Embryonic facial prominence (tissue), 1 donor: Measurements from ENCODE around the gene TMEM8B.
"Not testable (repeated sequence)": the region's sequence is repeated elsewhere in the genome, so short reads cannot be mapped to it uniquely, and the experiment has no call there.

ENCODE experiments used
- DNase-seq: peaks from one replicate; pipeline ENCODE4 v3.0.0-alpha.2; 2016; ENCODE audit errors: extremely low spot score

TMEM8B gene

DNA sequence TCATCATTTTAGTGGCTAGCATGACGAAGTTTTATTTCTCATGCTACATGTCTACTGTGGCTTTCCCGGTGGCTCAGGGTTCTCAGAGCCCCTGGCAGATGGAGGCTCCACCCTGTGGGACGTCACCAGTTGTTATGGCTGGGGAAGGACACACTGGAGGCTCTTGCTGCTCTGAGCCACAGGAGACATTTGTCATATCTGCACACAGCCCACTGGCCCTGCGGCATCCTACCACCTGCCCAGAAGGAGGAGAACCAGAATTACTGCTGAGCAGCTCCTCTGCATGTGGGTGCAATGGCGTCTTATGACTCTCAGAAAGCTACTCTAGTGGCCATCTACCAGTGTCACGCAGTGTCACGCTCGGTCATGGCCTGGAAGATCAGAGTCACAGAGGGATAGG lies 34.6 kb downstream of the TMEM8B start:
- no peak for DNase-seq

DNA sequence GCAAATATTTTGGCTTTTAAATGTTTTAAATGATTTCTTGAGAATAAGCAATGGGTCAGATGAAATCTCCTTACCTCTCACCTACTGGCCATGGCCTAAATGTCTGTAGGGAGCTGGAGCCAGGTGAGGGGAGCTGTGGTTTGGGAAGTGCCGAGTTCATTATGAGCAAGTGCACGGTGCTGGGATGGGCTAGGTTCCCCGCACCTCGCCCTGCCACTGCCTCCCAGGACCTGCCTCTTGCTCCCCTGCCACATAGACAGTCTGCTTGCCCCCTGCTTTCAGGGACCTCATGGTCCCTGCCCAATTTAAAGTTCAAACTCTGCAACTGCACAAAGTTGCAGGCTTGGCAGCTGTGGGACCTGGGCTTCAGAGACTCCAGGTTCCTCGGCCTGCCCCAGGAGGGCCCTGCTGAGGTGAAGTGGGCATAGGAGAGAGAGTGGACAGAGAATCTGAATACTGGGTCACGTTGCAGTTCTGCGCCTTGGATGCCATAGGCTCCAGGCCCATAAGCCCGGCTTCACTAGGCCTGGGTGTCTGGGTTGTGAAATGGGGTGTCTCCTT lies 35.7 kb downstream of the TMEM8B start:
- no peak for DNase-seq

DNA sequence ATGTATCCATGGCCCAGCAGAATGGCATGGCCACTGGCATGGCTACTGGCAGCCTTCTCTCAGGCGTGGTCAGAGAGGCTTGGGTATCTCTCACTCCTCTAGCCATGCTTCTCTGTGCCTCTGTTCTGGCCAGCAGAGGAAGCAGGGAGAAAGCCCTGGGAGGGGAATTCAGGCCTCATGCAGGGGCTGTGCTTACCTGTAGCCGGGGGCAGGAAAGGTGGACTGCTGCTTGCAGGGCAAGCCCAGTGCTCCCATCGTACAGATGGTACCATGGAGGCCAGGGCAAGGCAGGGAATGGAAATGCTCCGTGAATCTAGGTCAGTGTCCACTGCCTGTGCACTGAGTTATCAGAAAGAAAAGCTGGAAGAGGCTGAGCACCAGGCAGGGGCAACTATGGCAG lies 38.5 kb downstream of the TMEM8B start:
- no peak for DNase-seq

DNA sequence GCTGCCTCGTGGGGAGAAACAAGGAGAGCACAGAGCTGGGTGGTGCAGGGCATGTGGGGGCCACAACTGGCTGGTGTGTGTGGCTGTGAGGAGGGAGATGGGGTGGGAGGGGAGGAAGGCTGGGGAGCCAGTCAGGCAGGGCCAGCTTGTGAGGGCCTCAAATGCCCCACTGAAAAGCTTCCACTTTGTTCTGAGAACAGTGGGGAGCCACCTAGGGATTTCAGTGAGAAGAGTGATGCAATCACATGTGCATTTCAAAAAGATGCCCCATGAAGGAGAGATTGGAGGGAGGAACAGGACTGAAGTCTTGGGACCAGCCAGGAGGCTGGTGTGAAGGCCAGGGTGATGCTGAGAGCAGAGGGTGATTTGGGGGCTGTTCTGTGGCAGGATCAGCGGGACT lies 39.9 kb downstream of the TMEM8B start:
- no peak for DNase-seq

DNA sequence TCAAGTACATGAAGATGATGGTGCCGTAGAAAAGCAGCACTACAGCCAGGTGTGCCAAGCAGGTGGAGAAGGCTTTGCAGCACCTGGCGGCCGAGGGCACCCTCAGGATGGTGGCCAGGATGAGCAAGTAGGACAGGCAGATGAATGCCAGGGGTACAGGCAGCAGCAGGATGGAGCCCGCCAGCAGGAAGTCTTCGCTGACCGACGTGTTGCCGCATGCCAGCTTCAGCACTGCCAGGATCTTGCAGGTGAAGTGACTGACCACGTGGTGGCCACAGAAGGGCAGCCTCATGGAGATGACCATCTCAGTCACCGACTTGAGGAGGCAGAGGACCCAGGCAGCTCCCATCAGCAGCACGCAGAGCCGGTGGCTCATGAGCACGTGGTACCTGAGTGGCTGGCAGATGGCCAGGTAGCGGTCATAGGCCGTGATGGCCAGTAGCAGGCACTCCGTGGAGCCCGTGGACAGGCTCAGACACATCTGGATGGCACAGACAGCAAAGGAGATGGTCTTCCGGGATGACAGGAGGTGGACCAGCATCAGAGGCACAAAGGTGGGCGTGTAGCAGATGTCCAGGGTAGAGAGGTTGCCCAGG lies 40.7 kb downstream of the TMEM8B start:
- no peak for DNase-seq

DNA sequence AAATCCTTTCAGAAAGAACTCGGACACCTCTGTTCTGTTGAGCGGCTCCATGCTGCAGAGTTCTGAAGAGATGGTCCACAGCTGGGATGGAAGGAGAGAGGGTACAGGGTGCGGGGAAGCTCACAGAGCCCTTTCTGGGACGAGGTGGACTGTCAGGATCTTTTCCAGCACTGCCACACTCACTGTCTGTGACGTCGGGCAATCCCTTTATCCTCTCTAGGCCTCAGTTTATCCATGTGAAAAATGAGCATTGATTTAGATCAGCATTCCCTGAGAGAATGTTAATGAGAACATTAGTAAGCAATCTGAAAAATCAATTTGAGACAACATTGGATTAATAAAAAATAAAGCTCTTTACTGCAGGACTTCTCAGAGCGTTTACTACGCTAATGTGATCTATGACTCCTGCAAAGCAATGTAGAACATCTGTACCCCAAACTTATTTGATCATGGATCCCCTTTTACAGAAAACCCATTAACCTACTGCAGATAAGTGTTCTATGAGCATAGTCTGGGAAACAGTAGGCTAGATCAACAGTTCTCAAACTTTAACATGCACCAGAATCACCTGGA lies 41.4 kb downstream of the TMEM8B start, which contains the start of gene OR13J1:
TSS of gene OR13J1 (minus strand) at position 51 of the 573 bp plus-strand sequence. CDS start at position 51, 0 bp downstream.
- DNase-seq = no peak

- no peak for DNase-seq
Observed at GRCh38 chr9:35871545-35871944, 42.5 kb downstream of the TMEM8B start.

DNA sequence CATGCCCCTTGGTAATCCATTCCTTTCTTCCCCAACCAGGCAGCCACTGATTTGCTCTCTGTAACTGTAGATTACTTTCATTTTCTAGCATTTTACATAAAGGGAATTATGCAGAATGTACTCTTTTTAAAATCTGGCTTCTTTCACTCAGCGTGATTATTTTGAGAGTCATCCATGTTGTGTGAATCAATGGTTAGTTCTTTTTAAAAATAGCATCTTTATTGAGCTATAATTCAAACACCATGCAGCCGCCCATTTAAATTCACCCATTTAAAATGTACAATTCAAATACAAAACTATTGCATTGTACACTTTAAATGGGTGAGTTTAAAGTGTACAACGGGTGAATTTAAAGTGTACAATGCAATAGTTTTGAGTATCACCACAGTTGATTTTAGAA lies 43.5 kb downstream of the TMEM8B start:
- no peak for DNase-seq

GRCh38 chr9:35882263-35882848 lies 53.3 kb downstream of the TMEM8B start:
- peak; percentile 56 for DNase-seq

DNA sequence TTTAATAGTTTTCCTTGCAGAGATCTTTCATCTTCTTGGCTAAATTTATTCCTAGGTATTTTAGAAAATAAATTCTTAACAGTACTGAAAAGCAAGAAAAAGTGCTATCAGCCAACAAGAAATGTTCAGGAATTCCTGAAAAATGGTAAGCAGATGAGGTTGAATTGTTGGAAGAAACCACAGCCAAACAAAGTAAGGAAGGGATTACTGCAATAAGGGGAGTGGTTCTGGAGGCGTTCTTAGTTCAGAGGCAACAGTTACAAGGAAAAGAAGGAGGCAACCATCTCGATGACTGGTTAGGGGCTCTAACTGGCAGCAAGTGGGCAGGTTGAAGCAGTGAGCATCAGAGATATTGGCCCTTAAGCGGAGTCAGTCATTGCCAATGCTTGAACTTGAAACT lies 54.0 kb downstream of the TMEM8B start:
- peak; percentile 42 for DNase-seq

GRCh38 chr9:35884908-35885307 lies 55.9 kb downstream of the TMEM8B start:
- not testable (repeated sequence) for DNase-seq

DNA sequence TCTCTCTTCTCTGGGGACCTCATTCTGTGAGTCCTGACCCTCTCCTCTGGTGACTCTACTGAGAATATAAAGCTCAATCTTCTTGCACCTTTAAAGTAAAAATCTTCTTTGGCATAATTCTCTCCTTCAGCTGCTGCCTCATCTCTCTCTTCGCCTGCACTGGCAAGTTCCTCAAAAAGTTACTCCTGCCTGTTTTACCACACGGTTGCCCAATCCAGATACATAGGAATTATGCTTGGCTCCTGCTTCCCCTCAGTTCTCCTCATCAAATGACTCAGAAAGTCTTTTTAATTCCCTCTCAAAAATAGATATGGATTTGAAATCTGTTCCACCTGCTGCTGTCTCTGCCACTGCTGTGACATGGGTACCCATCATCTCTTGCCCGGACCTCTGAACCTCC lies 62.6 kb downstream of the TMEM8B start:
- DNase-seq = no peak

- no peak for DNase-seq
Observed at GRCh38 chr9:35892051-35892450, 63.0 kb downstream of the TMEM8B start.

- no peak for DNase-seq
Observed at GRCh38 chr9:35896570-35896969, 67.5 kb downstream of the TMEM8B start.

- not testable (repeated sequence) for DNase-seq
Observed at GRCh38 chr9:35897376-35898099, 68.5 kb downstream of the TMEM8B start.

DNA sequence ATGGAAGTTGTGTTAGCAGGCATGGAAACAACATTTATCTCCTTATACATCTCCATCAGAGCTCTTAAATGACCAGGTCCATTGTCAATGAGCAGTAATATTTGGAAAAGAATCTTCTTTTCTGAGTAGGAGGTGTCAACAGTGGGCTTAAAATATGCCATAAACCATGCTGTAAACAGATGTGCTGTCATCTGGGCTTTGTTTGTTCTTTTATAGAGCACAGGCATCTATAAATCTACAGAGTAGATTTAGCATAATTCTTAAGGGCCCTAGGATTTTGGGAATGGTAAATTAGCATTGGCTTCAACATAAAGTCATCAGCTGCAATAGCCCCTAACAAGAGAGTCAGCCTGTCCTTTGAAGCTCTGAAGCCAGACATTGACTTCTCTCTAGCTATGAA lies 69.3 kb downstream of the TMEM8B start:
- DNase-seq = no peak

DNA sequence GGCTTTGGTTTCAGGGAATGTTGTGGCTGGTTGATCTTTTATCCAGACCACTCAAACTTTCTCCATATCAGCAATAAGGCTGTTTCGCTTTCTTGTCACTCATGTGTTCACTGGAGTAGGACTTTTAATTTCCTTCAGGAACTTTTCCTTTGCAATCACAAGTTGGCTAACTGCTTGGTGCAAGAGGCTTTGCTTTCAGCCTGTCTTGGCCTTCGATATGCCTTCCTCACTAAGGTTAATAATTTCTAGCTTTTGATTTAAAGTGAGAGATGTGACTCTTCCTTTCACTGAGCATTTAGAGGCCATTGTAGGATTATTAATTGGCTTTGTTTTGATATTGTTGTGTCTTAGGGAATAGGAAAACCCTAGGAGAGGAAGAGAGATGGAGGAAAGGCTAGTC lies 70.0 kb downstream of the TMEM8B start:
- no peak for DNase-seq

DNA sequence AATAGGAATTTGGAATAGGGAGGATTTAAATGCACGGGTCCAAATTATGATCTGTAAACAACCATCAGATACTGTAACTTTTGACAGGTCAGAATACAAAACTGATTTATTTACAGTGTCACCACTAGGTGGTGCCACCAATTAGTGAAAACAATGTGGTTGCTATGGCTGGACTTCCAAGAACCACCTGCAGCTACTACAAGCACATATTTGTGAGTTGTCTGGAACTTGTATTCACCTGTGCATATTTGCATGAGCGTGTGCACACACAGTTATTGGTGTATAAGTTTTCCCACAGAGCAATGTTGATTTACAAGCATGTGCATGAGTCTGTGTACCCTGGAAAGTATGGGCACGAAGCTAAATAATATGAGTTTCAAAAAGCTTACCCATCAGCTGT lies 74.0 kb downstream of the TMEM8B start:
- no peak for DNase-seq

DNA sequence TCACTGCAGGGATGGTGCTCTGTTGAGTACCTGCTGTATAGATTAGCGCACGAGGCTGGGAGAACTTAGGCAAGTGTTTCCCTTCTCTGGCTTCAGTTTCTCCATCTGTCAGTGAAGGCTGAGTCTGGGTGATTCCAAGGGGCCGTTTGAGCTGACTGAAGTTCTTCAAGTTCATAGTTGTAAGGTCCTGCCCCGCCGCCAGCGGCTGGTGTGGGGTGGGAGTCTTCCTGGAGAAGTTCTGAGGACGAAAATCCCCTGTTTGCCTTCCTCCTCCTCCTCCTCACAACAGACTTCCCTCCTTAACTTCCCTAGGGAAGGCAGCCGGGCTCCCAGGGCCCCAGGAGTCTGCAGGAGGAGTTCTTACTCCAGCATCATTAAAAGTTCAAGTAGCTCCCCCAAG lies 75.3 kb downstream of the TMEM8B start:
- DNase-seq = no peak

DNA sequence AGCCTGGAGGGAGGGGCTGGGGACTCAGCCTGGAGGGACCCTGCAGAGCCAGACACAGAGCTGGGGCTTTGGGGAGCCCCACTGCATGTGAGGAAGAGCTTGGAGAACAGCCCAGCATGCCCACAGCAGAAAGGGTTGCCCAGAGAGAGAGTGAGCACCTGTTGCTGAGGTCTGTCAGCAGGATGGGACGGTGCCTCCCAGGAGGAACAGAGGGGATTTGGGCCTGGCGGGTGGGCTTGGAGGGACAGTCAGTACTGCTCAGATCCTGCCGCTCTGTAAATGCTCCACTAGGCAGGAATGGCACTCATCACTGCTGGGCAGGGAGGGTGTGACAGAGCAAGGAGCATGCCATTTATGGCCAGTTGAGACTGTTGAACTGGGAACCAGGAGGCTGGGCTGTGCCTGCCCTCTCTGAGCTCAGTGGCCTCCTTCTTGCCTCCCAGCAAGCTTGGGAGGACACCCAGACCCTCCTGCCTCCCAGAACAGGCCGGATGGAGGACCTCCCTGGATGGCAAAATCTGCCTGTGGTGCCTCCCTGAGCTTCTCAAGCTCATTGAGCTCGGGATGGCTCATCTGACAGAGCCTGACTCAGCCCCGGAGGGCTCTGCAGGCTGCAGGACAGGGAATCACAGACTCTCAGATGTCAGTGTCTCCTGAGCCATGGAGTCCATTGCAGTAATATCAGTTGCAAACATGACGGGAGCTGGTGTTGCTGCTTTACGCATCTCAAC lies 76.2 kb downstream of the TMEM8B start:
- DNase-seq = no peak

GRCh38 chr9:35905912-35906679 lies 77.1 kb downstream of the TMEM8B start, which contains the start of gene HRCT1:
Gene HRCT1 (plus strand): TSS chr9:35906202. CDS start chr9:35906288, 86 bp downstream.
- DNase-seq = no peak
